ENCODE measurements around the gene MANBA. TPM values are rescaled to one million over a fixed set of nuclear protein-coding genes. Genes with fewer than 3 reads are reported as not detected.
A peak's percentile ranks its signal among the peaks of the same experiment; 100 is the strongest.

Gene MANBA
- total RNA-seq, 4 donors from 2014 or later, result 8.9 to 15.5 (median 12.6) TPM

DNA sequence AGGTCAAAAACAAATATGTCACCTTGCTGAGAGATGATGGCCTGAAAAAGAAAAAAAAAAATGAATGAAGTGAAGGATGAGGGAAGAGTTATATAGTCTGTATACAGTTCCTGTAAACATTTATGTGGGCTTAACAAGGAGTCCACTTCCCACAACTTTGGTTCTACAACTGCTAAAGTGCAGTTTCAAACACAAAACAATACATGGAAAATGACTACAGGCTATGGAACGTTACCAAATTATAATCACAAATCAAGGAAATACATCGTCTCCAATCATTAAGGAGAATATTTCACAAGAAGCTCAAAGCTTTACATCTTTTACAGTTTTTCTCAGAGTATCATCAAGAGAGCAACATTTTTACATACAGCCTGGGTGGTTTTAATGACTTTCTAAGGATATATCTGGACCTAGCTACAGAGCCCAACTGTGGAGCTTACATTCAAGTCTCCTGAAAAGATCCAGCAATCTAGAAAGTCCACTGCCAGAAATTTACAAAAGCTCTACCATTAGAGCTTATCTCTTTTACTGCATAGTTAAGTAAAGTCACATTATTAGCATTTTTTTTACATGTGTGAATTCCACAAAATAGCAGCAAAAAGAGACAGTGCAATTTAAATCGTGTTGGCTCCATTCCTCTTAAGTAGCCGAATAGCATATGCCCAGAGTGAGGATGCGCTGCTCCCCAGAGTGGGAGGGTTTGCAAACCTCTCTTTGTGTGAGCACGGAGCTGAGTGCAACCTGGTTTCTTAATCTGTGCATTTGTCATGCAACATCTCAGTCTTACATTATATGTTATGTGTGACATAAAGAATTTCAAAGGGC lies 128.3 kb downstream of the MANBA start:
- peaks cover 0 to 4% of the 10 kb centered on the region in 2 donors for H3K4me1 ChIP-seq
- H3K36me3 ChIP-seq, result peaks cover 0 to 9% of the 10 kb centered on the region in 2 donors
- in situ Hi-C loops (cut with MboI; ENCODE audit: low sequenced_read_pairs in 4 of 4) (no loop called here), intact Hi-C loops (cut with DNase I; ENCODE audit: low total_unique reads) (no loop called here)
- H3K9me3 ChIP-seq, result no peaks in the 10 kb centered on the region
- TF ChIP-seq POLR2A (IDR thresholded peaks at IDR 0.05), result no peak
- no peak for TF ChIP-seq CTCF (IDR thresholded peaks at IDR 0.05 in 4 of 5, conservative IDR thresholded peaks at IDR 0.05 in 1 of 5)
- ATAC-seq, result no peak
- H3K4me3 ChIP-seq, result no peak overlapping the region
- DNase-seq, result no peak
- no peaks in the 10 kb centered on the region for H3K27me3 ChIP-seq
- peak overlapping the region in 2 of 4 donors; percentile 16 to 31 for H3K27ac ChIP-seq

DNA sequence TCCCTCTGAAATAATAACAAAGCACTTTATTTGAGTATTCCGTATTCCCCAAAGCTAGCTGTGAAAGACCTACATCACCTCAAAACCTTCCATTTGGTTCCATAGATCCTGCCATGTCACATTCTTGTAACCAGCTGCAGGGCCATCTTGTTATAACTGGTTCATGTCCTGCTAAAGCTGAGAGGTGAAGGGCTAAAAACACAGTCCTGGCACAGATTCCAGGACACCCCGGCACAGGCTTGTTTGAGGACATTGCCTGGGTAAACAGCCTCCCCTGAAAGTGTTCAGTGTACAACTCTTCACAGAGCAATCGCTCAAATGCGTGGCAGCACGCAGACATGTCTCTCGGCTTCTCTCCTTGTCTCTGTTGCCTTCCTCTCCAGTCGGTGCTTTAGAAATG lies 129.2 kb downstream of the MANBA start:
- intact Hi-C loops (cut with DNase I; ENCODE audit: low total_unique reads), result no loop called here
- peak overlapping the region in 2 of 4 donors; percentile 16 to 31 for H3K27ac ChIP-seq
- H3K9me3 ChIP-seq, result no peaks in the 10 kb centered on the region
- H3K4me1 ChIP-seq, result peaks cover 0 to 4% of the 10 kb centered on the region in 2 donors
- H3K27me3 ChIP-seq, result no peaks in the 10 kb centered on the region
- ATAC-seq (no peak), DNase-seq (no peak)
- TF ChIP-seq POLR2A (IDR thresholded peaks at IDR 0.05), result no peak
- TF ChIP-seq CTCF (IDR thresholded peaks at IDR 0.05 in 4 of 5, conservative IDR thresholded peaks at IDR 0.05 in 1 of 5), result no peak
- no peak overlapping the region for H3K4me3 ChIP-seq
- in situ Hi-C loops (cut with MboI; ENCODE audit: low sequenced_read_pairs in 4 of 4), result no loop called here
- H3K36me3 ChIP-seq, result peaks cover 0 to 9% of the 10 kb centered on the region in 2 donors

- Histone ChIP-seq H3K27ac (no peak overlapping the region), H3K27me3 (no peaks in the 10 kb centered on the region), H3K4me1 (peaks cover 0 to 4% of the 10 kb centered on the region in 2 donors), H3K4me3 (no peak overlapping the region), H3K36me3 (peaks cover 0 to 9% of the 10 kb centered on the region in 2 donors), H3K9me3 (no peaks in the 10 kb centered on the region)
- intact Hi-C loops (cut with DNase I; ENCODE audit: low total_unique reads), result loop anchor here (10.0 kb wide), 2 partner anchors 185 to 235 kb away; partner anchors contain the start of gene CISD2
- no peak for ATAC-seq
- DNase-seq, result no peak
- no peak for TF ChIP-seq POLR2A (IDR thresholded peaks at IDR 0.05)
- no peak for TF ChIP-seq CTCF (IDR thresholded peaks at IDR 0.05 in 4 of 5, conservative IDR thresholded peaks at IDR 0.05 in 1 of 5)
- in situ Hi-C loops (cut with MboI; ENCODE audit: low sequenced_read_pairs in 4 of 4), result loop anchor here (10.0 kb wide), 3 partner anchors 185 to 475 kb away; partner anchors contain the start of gene BDH2 (in 2 of the 4)
Observed at GRCh38 chr4:102629673-102630072, 131.1 kb downstream of the MANBA start.

DNA sequence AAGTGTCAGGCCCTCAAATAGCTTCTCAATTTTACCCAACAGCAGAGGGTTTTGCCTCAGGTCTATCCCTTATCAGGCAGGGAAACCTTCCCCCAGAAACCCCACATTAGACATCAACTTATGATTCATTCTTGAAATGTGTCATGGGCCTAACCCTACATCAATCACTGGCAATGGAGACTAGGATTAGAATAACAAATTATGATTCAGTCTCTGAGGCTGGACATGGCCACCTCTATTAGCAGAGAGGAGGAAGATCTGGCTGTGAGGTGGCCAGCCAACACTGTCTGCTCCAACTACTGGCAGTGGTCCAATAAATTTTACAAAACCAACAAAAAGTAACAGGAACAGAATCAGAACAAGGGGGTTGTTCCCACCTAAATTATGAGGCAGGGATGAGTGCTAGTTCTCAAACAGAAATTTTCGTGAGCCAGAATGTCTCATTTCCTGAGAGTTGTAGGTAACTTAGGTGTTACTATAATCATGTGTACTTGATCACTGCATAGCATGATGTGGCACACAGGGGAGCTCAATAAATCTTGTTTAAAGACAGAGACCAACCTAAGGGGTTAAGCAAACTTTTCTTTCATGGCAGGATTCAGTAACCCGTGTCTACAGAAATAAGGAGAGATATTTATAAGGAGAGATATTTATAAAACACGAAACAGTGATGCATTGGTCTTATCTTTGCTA lies 132.8 kb downstream of the MANBA start:
- Histone ChIP-seq H3K36me3 (peaks cover 0 to 9% of the 10 kb centered on the region in 2 donors), H3K9me3 (no peaks in the 10 kb centered on the region), H3K4me1 (peaks cover 0 to 4% of the 10 kb centered on the region in 2 donors), H3K27ac (no peak overlapping the region), H3K4me3 (no peak overlapping the region), H3K27me3 (no peaks in the 10 kb centered on the region)
- intact Hi-C loops (cut with DNase I; ENCODE audit: low total_unique reads) (loop anchor here (10.0 kb wide), 2 partner anchors 183 to 237 kb away; partner anchors contain the start of gene CISD2), in situ Hi-C loops (cut with MboI; ENCODE audit: low sequenced_read_pairs in 4 of 4) (loop anchor here (10.0 kb wide), 3 partner anchors 183 to 477 kb away; partner anchors contain the start of gene BDH2 (in 2 of the 4))
- DNase-seq, result no peak
- TF ChIP-seq POLR2A (IDR thresholded peaks at IDR 0.05), result no peak
- no peak for TF ChIP-seq CTCF (IDR thresholded peaks at IDR 0.05 in 4 of 5, conservative IDR thresholded peaks at IDR 0.05 in 1 of 5)
- no peak for ATAC-seq
